ENCODE data around the gene ATP8A1.

The ATP8A1 gene

DNA sequence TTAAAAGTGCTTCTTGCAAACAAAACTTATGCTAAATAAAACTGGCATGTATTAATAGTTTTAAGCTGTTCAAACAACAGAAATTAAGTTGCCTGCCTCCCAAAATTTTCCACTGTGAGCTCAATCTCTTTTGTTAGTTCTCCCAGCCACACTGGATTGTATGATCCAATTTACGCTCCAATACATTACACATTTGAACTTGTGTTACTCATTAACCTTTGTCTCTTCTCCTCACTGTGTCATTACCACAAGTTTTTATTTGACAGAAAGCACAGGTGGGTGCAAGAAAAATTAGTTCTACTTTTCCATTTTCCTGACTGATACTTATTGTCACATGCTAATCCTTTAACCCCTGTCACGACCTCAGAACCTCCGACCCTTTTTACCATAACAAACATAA, 204.1 kb downstream of the ATP8A1 start:
- Histone ChIP-seq H3K9me3 (ENCODE audit: insufficient read depth, low read length, severe bottlenecking) (no peaks in the 10 kb centered on the region), H3K27ac (ENCODE audit: low read length) (no peak overlapping the region), H3K4me3 (ENCODE audit: low read depth in 1 of 2, low read length in 2 of 2) (no peak overlapping the region), H3K79me2 (ENCODE audit: insufficient read depth, low read length) (no peaks in the 10 kb centered on the region), H3K4me1 (ENCODE audit: insufficient read depth, low read length) (no peaks in the 10 kb centered on the region), H4K20me1 (ENCODE audit: insufficient read depth, low read length) (no peaks in the 10 kb centered on the region), H2AFZ (ENCODE audit: low read depth, low read length) (no peak overlapping the region), H3K27me3 (ENCODE audit: insufficient read depth, low read length, poor library complexity) (no peaks in the 10 kb centered on the region), H3K36me3 (ENCODE audit: insufficient read depth, low read length) (no peaks in the 10 kb centered on the region; the same call in 1 of the 2 replicates), H3K4me2 (ENCODE audit: insufficient read depth, low read length) (no peak overlapping the region), H3K9ac (ENCODE audit: low read depth, low read length) (no peak overlapping the region)
- no peak for DNase-seq
- no peak for ATAC-seq (ENCODE audit: insufficient read depth, low read depth)
- no peak for TF ChIP-seq EZH2 (IDR thresholded peaks at IDR 0.05; ENCODE audit: borderline replicate concordance, low read depth, low read length, severe bottlenecking)
- no peak for TF ChIP-seq CTCF (IDR thresholded peaks at IDR 0.05; ENCODE audit: borderline replicate concordance, extremely low read depth, low read length, poor library complexity, severe bottlenecking)

- H3K27ac ChIP-seq (ENCODE audit: low read length): no peak overlapping the region
- H3K27me3 ChIP-seq (ENCODE audit: insufficient read depth, low read length, poor library complexity): no peaks in the 10 kb centered on the region
- no peaks in the 10 kb centered on the region for H3K4me1 ChIP-seq (ENCODE audit: insufficient read depth, low read length)
- ATAC-seq (ENCODE audit: insufficient read depth, low read depth): no peak
- H4K20me1 ChIP-seq (ENCODE audit: insufficient read depth, low read length): no peaks in the 10 kb centered on the region
- no peaks in the 10 kb centered on the region; the same call in 1 of the 2 replicates for H3K36me3 ChIP-seq (ENCODE audit: insufficient read depth, low read length)
- H2AFZ ChIP-seq (ENCODE audit: low read depth, low read length): no peak overlapping the region
- no peaks in the 10 kb centered on the region for H3K79me2 ChIP-seq (ENCODE audit: insufficient read depth, low read length)
- no peak overlapping the region for H3K4me3 ChIP-seq (ENCODE audit: low read depth in 1 of 2, low read length in 2 of 2)
- H3K4me2 ChIP-seq (ENCODE audit: insufficient read depth, low read length): no peak overlapping the region
- no peaks in the 10 kb centered on the region for H3K9me3 ChIP-seq (ENCODE audit: insufficient read depth, low read length, severe bottlenecking)
- no peak overlapping the region for H3K9ac ChIP-seq (ENCODE audit: low read depth, low read length)
- TF ChIP-seq EZH2 (IDR thresholded peaks at IDR 0.05; ENCODE audit: borderline replicate concordance, low read depth, low read length, severe bottlenecking) (no peak), CTCF (IDR thresholded peaks at IDR 0.05; ENCODE audit: borderline replicate concordance, extremely low read depth, low read length, poor library complexity, severe bottlenecking) (no peak)
- DNase-seq: no peak
These were observed 210.1 kb downstream of the ATP8A1 start for GRCh38 chr4:42446823-42447222.

DNA sequence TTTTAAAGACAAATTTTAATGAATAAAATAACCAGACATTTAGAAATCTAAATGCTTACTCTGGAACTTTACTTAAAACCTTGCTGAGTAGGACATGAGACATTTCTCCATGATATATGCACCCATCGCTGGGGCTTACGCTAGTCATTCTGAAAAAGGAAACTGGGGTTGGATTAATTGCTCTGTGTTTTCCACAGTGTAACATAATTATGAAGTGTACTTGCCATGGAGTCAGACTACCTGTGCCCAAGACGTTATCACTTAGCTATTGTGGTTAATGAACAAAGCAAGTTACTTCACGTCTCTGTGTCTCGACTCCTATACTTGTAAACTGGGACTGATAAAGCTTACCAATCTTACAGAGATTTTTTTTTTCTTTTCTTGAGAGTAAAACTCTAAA, 211.9 kb downstream of the ATP8A1 start:
- Histone ChIP-seq H3K27me3 (ENCODE audit: insufficient read depth, low read length, poor library complexity) (no peaks in the 10 kb centered on the region), H2AFZ (ENCODE audit: low read depth, low read length) (no peak overlapping the region), H3K4me1 (ENCODE audit: insufficient read depth, low read length) (no peaks in the 10 kb centered on the region), H3K27ac (ENCODE audit: low read length) (no peak overlapping the region), H3K4me2 (ENCODE audit: insufficient read depth, low read length) (no peak overlapping the region), H3K4me3 (ENCODE audit: low read depth in 1 of 2, low read length in 2 of 2) (no peak overlapping the region), H3K9me3 (ENCODE audit: insufficient read depth, low read length, severe bottlenecking) (no peaks in the 10 kb centered on the region), H4K20me1 (ENCODE audit: insufficient read depth, low read length) (no peaks in the 10 kb centered on the region), H3K36me3 (ENCODE audit: insufficient read depth, low read length) (no peaks in the 10 kb centered on the region), H3K79me2 (ENCODE audit: insufficient read depth, low read length) (no peaks in the 10 kb centered on the region), H3K9ac (ENCODE audit: low read depth, low read length) (no peak overlapping the region)
- DNase-seq: no peak
- TF ChIP-seq CTCF (IDR thresholded peaks at IDR 0.05; ENCODE audit: borderline replicate concordance, extremely low read depth, low read length, poor library complexity, severe bottlenecking) (no peak), EZH2 (IDR thresholded peaks at IDR 0.05; ENCODE audit: borderline replicate concordance, low read depth, low read length, severe bottlenecking) (no peak)
- no peak for ATAC-seq (ENCODE audit: insufficient read depth, low read depth)

- H3K27me3 ChIP-seq (ENCODE audit: insufficient read depth, low read length, poor library complexity): no peaks in the 10 kb centered on the region
- H3K4me2 ChIP-seq (ENCODE audit: insufficient read depth, low read length): no peak overlapping the region
- no peaks in the 10 kb centered on the region for H4K20me1 ChIP-seq (ENCODE audit: insufficient read depth, low read length)
- H3K4me1 ChIP-seq (ENCODE audit: insufficient read depth, low read length): no peaks in the 10 kb centered on the region
- DNase-seq (no peak), ATAC-seq (ENCODE audit: insufficient read depth, low read depth) (no peak)
- H3K27ac ChIP-seq (ENCODE audit: low read length): no peak overlapping the region
- no peaks in the 10 kb centered on the region for H3K79me2 ChIP-seq (ENCODE audit: insufficient read depth, low read length)
- H3K9me3 ChIP-seq (ENCODE audit: insufficient read depth, low read length, severe bottlenecking): no peaks in the 10 kb centered on the region
- no peak overlapping the region for H3K4me3 ChIP-seq (ENCODE audit: low read depth in 1 of 2, low read length in 2 of 2)
- H2AFZ ChIP-seq (ENCODE audit: low read depth, low read length): no peak overlapping the region
- no peaks in the 10 kb centered on the region for H3K36me3 ChIP-seq (ENCODE audit: insufficient read depth, low read length)
- no peak for TF ChIP-seq EZH2 (IDR thresholded peaks at IDR 0.05; ENCODE audit: borderline replicate concordance, low read depth, low read length, severe bottlenecking)
- no peak for TF ChIP-seq CTCF (IDR thresholded peaks at IDR 0.05; ENCODE audit: borderline replicate concordance, extremely low read depth, low read length, poor library complexity, severe bottlenecking)
- no peak overlapping the region for H3K9ac ChIP-seq (ENCODE audit: low read depth, low read length)
These were observed 214.3 kb downstream of the ATP8A1 start for GRCh38 chr4:42442601-42443000.
